GM18868 (cell line): ENCODE data around the gene WDR37.

ENCODE experiments used
- ATAC-seq: cut with Tn5 transposase; IDR thresholded peaks from one replicate; pipeline ENCODE4 v1.9.1; 2021; ENCODE audit warnings: mild to moderate bottlenecking, moderate library complexity; ENCODE audit not compliant: unreplicated experiment

Gene WDR37

GRCh38 chr10:1070919-1071318, 14.7 kb downstream of the WDR37 start:
- no peak for ATAC-seq

- ATAC-seq, result no peak
These were observed 18.0 kb downstream of the WDR37 start for GRCh38 chr10:1074052-1074747.

GRCh38 chr10:1074748-1075308, 18.6 kb downstream of the WDR37 start:
- ATAC-seq, result no peak

- ATAC-seq, result no peak
These were observed 22.5 kb downstream of the WDR37 start for GRCh38 chr10:1078668-1079067.

- no peak for ATAC-seq
These were observed 27.4 kb downstream of the WDR37 start for GRCh38 chr10:1083581-1083980.

GRCh38 chr10:1084011-1084950, 28.1 kb downstream of the WDR37 start:
- ATAC-seq, result no peak

GRCh38 chr10:1085258-1085657, 29.1 kb downstream of the WDR37 start:
- ATAC-seq, result no peak

- ATAC-seq, result no peak
These were observed 30.6 kb downstream of the WDR37 start for GRCh38 chr10:1086787-1087186.

GRCh38 chr10:1089017-1089689, 33.0 kb downstream of the WDR37 start:
- ATAC-seq, result no peak

- ATAC-seq, result no peak
These were observed 34.5 kb downstream of the WDR37 start for GRCh38 chr10:1090696-1091095.

GRCh38 chr10:1093696-1094095, 37.5 kb downstream of the WDR37 start:
- ATAC-seq, result no peak

- ATAC-seq, result peak; percentile 49
These were observed 38.2 kb downstream of the WDR37 start for GRCh38 chr10:1094112-1095057.

GRCh38 chr10:1095498-1095897, 39.3 kb downstream of the WDR37 start:
- ATAC-seq, result no peak

- ATAC-seq, result no peak
These were observed 40.2 kb downstream of the WDR37 start for GRCh38 chr10:1096287-1096889.

- ATAC-seq, result no peak
These were observed 41.3 kb downstream of the WDR37 start for GRCh38 chr10:1097436-1097835.

GRCh38 chr10:1100143-1100542, 44.0 kb downstream of the WDR37 start:
- no peak for ATAC-seq

GRCh38 chr10:1100691-1101368, 44.6 kb downstream of the WDR37 start:
- ATAC-seq, result no peak

GRCh38 chr10:1101946-1102345, 45.8 kb downstream of the WDR37 start:
- no peak for ATAC-seq

- ATAC-seq, result no peak
These were observed 46.2 kb downstream of the WDR37 start for GRCh38 chr10:1102416-1102815.
